ENCODE results near the gene FBF1. TPM values are rescaled to one million over a fixed set of nuclear protein-coding genes. Genes with fewer than 3 reads are reported as not detected.

Gene FBF1
- total RNA-seq, 4 donors from 2014 or later = 41.7 to 49.7 (median 43.4) TPM

DNA sequence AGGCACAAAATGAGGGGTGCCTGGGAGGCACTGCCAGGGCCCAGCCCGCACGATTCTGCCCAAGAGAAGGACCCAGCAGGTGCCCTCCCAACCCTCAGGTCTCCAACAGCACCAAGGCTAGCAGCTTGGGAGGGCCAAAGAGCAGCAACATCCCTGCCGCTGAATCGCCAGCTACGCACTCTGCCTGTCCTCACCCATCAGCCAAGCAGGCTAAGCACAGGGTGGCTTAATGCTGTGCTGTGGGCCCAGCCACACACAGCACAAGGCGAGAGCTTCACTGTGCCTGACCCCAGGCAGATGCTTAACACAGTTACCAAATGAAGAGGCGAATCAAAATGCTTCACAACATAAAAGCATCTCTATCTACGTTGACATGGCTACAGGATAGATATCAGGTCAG is 25.6 kb downstream of the FBF1 start:
- H3K9me3 ChIP-seq = no peaks in the 10 kb centered on the region
- intact Hi-C loops (cut with DNase I) = no loop called here
- H3K27me3 ChIP-seq = no peaks in the 10 kb centered on the region
- peaks cover 14 to 20% of the 10 kb centered on the region in 2 donors for H3K4me1 ChIP-seq
- H3K4me3 ChIP-seq (replicated peaks in 1 of 3) = no peak overlapping the region
- H3K27ac ChIP-seq = no peak overlapping the region
- H3K36me3 ChIP-seq = peaks cover 8 to 21% of the 10 kb centered on the region in 2 donors
- no peak for DNase-seq
- TF ChIP-seq, protein P1, sequence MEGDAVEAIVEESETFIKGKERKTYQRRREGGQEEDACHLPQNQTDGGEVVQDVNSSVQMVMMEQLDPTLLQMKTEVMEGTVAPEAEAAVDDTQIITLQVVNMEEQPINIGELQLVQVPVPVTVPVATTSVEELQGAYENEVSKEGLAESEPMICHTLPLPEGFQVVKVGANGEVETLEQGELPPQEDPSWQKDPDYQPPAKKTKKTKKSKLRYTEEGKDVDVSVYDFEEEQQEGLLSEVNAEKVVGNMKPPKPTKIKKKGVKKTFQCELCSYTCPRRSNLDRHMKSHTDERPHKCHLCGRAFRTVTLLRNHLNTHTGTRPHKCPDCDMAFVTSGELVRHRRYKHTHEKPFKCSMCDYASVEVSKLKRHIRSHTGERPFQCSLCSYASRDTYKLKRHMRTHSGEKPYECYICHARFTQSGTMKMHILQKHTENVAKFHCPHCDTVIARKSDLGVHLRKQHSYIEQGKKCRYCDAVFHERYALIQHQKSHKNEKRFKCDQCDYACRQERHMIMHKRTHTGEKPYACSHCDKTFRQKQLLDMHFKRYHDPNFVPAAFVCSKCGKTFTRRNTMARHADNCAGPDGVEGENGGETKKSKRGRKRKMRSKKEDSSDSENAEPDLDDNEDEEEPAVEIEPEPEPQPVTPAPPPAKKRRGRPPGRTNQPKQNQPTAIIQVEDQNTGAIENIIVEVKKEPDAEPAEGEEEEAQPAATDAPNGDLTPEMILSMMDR (IDR thresholded peaks at IDR 0.05) = no peak
- TF ChIP-seq POLR2A (IDR thresholded peaks at IDR 0.05) = no peak
- 90 to 100% methylated on average over 4 to 8 of the region's 8 CpGs for WGBS, 2 donors

DNA sequence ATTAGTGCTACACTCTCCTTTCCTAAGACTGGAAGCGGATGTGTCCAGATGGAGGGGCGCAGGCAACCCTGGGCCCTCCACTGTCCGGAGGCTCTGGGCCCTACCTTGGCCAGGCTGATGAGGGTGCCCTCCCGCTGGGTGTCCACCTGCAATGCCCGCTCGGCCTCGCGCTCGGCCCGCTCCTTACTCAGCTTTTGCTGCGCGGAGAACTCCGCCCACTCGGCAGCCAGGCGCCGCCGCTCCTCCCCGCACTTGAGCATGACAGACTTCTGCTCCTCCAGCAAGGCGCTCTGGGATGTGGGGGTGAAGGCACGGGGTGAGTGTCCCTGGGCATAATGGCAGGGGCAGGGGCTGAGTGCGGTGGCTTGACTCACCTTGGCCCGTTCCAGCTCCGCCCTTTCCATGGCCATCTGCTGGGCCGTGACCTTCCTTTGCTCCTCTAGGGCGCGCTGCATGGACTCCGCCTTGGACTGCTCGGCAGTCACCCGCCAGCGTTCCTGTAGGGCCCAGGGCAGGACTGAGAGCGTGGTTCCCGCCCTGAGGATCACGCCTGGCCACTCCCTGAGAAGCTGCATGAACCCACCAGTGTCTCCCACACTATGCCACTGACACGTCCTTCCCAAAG is 26.1 kb downstream of the FBF1 start:
- H3K9me3 ChIP-seq = no peaks in the 10 kb centered on the region
- H3K27me3 ChIP-seq = no peaks in the 10 kb centered on the region
- no peak overlapping the region for H3K4me3 ChIP-seq (replicated peaks in 1 of 3)
- WGBS, 2 donors = 94 to 95% methylated on average over 29 to 31 of the region's 34 CpGs
- H3K36me3 ChIP-seq = peaks cover 8 to 21% of the 10 kb centered on the region in 2 donors
- no peak overlapping the region for H3K27ac ChIP-seq
- DNase-seq = no peak
- TF ChIP-seq, protein P1 (IDR thresholded peaks at IDR 0.05) = no peak
- no peak for TF ChIP-seq POLR2A (IDR thresholded peaks at IDR 0.05)
- H3K4me1 ChIP-seq = peaks cover 14 to 20% of the 10 kb centered on the region in 2 donors
- intact Hi-C loops (cut with DNase I) = no loop called here

GRCh38 chr17:75913537-75914210 is 27.2 kb downstream of the FBF1 start:
- TF ChIP-seq, protein P1 (IDR thresholded peaks at IDR 0.05) = no peak
- TF ChIP-seq POLR2A (IDR thresholded peaks at IDR 0.05) = no peak
- DNase-seq = no peak
- Histone ChIP-seq H3K36me3 (peaks cover 8 to 21% of the 10 kb centered on the region in 2 donors), H3K27me3 (no peaks in the 10 kb centered on the region), H3K27ac (no peak overlapping the region), H3K9me3 (no peaks in the 10 kb centered on the region), H3K4me3 (replicated peaks in 1 of 3) (no peak overlapping the region), H3K4me1 (peaks cover 22 to 29% of the 10 kb centered on the region in 2 donors)
- intact Hi-C loops (cut with DNase I) = no loop called here
- 95% methylated on average over 14 to 27 of the region's 32 CpGs for WGBS, 2 donors

- WGBS, 2 donors = 53 to 65% methylated on average over 3 to 6 of the region's 6 CpGs
- Histone ChIP-seq H3K27me3 (no peaks in the 10 kb centered on the region), H3K9me3 (no peaks in the 10 kb centered on the region), H3K36me3 (peaks cover 8 to 13% of the 10 kb centered on the region in 2 donors), H3K4me3 (replicated peaks in 1 of 3) (no peak overlapping the region), H3K4me1 (peaks cover 26 to 39% of the 10 kb centered on the region in 2 donors), H3K27ac (peak overlapping the region; percentile 67 to 87 (median 79))
- intact Hi-C loops (cut with DNase I) = no loop called here
- peak; percentile 68 to 71 for DNase-seq
- TF ChIP-seq, protein P1 (IDR thresholded peaks at IDR 0.05) = no peak
- no peak for TF ChIP-seq POLR2A (IDR thresholded peaks at IDR 0.05)
Observed at GRCh38 chr17:75910699-75911098, 30.1 kb downstream of the FBF1 start.

DNA sequence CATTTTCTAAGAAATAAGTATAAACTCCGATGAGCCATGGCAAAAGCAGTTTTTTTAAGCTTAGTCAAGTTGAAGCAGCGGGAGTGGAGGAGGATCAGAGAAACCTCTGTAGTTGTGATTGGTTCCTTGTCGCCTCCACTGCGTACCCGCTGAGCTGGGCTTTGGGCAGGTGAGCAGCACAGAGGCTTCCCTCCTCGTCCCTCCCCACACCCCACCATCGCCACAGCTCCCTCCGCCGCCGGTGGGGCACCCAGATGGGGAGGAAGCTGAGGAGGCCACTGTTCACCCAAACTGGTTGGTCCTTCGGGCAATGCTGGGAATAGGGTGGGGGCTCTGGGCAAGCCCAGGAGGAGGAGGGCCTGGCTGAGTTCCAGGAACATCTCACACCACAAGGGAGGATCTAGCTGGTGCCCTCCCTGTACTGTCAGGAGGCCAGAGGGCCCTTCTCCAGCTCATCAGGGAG is 31.0 kb downstream of the FBF1 start:
- WGBS, 2 donors = 39 to 43% methylated on average over 10 to 11 of the region's 11 CpGs
- peak in 1 of 2 donors; percentile 6 for TF ChIP-seq POLR2A (IDR thresholded peaks at IDR 0.05)
- TF ChIP-seq, protein P1 (IDR thresholded peaks at IDR 0.05) = no peak
- intact Hi-C loops (cut with DNase I) = loop anchor here (5.0 kb wide), 1 partner anchor 97 kb away; no protein-coding TSS in a partner anchor

More for the DNA sequence above, 31.0 kb downstream of the FBF1 start:
- H3K27ac ChIP-seq = peak overlapping the region; percentile 18 to 87 (median 79)
- H3K36me3 ChIP-seq = peaks cover 8 to 13% of the 10 kb centered on the region in 2 donors
- no peak overlapping the region for H3K4me3 ChIP-seq (replicated peaks in 1 of 3)
- H3K4me1 ChIP-seq = peaks cover 31 to 45% of the 10 kb centered on the region in 2 donors
- H3K27me3 ChIP-seq = no peaks in the 10 kb centered on the region
- peak; percentile 80 to 82 for DNase-seq
- H3K9me3 ChIP-seq = no peaks in the 10 kb centered on the region

Data from thyroid gland (tissue), 4 donors.